ENCODE results near the gene MARCHF4. TPM values are rescaled to one million over a fixed set of nuclear protein-coding genes. Genes with fewer than 3 reads are reported as not detected.

Gene MARCHF4
- total RNA-seq, 2 donors from 2014 or later, result not detected

GRCh38 chr2:216406826-216407225 is 34.5 kb upstream of the MARCHF4 start:
- Mint-ChIP-seq H3K27ac (no peak overlapping the region), H3K36me3 (ENCODE audit: low read depth) (peaks cover 2% of the 10 kb centered on the region), H3K4me3 (no peak overlapping the region), H3K4me1 (no peaks in the 10 kb centered on the region), H3K27me3 (peaks cover 31% of the 10 kb centered on the region)
- no peak for ATAC-seq
- DNase-seq, result no peak
- no peaks in the 10 kb centered on the region for H3K9me3 ChIP-seq (ENCODE audit: control insufficient read depth, low read length, poor library complexity, severe bottlenecking)

- Mint-ChIP-seq H3K27me3 (peaks cover 31% of the 10 kb centered on the region), H3K4me3 (no peak overlapping the region), H3K36me3 (ENCODE audit: low read depth) (peaks cover 2% of the 10 kb centered on the region), H3K27ac (no peak overlapping the region), H3K4me1 (no peaks in the 10 kb centered on the region)
- no peaks in the 10 kb centered on the region for H3K9me3 ChIP-seq (ENCODE audit: control insufficient read depth, low read length, poor library complexity, severe bottlenecking)
- DNase-seq, result no peak
- no peak for ATAC-seq
Observed at GRCh38 chr2:216405588-216405987, 33.3 kb upstream of the MARCHF4 start.

GRCh38 chr2:216404010-216404618 is 31.8 kb upstream of the MARCHF4 start:
- H3K4me3 Mint-ChIP-seq, result no peak overlapping the region
- peaks cover 31% of the 10 kb centered on the region for H3K27me3 Mint-ChIP-seq
- H3K36me3 Mint-ChIP-seq (ENCODE audit: low read depth), result peaks cover 2% of the 10 kb centered on the region
- ATAC-seq, result peak; percentile 73
- DNase-seq, result peak in 2 of 3 donors; percentile 18 to 27
- H3K9me3 ChIP-seq (ENCODE audit: control insufficient read depth, low read length, poor library complexity, severe bottlenecking), result no peaks in the 10 kb centered on the region
- no peaks in the 10 kb centered on the region for H3K4me1 Mint-ChIP-seq
- no peak overlapping the region for H3K27ac Mint-ChIP-seq

GRCh38 chr2:216402751-216403150 is 30.5 kb upstream of the MARCHF4 start:
- ATAC-seq, result no peak
- Mint-ChIP-seq H3K27me3 (peaks cover 23% of the 10 kb centered on the region), H3K4me1 (no peaks in the 10 kb centered on the region), H3K36me3 (ENCODE audit: low read depth) (peaks cover 2% of the 10 kb centered on the region), H3K4me3 (no peak overlapping the region), H3K27ac (no peak overlapping the region)
- no peaks in the 10 kb centered on the region for H3K9me3 ChIP-seq (ENCODE audit: control insufficient read depth, low read length, poor library complexity, severe bottlenecking)
- no peak for DNase-seq

- no peak overlapping the region for H3K4me3 Mint-ChIP-seq
- no peak for DNase-seq
Observed at GRCh38 chr2:216399621-216400020, 27.3 kb upstream of the MARCHF4 start.

GRCh38 chr2:216394881-216395280 is 22.6 kb upstream of the MARCHF4 start:
- Mint-ChIP-seq H3K4me3 (no peak overlapping the region), H3K27ac (no peak overlapping the region)

More at GRCh38 chr2:216399621-216400020, 27.3 kb upstream of the MARCHF4 start:
- Mint-ChIP-seq H3K27ac (no peak overlapping the region), H3K36me3 (ENCODE audit: low read depth) (peaks cover 3% of the 10 kb centered on the region), H3K4me1 (peaks cover 2% of the 10 kb centered on the region), H3K27me3 (no peaks in the 10 kb centered on the region)
- ATAC-seq, result no peak
- H3K9me3 ChIP-seq (ENCODE audit: control insufficient read depth, low read length, poor library complexity, severe bottlenecking), result no peaks in the 10 kb centered on the region

GRCh38 chr2:216392945-216393840 is 20.9 kb upstream of the MARCHF4 start:
- no peaks in the 10 kb centered on the region for H3K9me3 ChIP-seq (ENCODE audit: control insufficient read depth, low read length, poor library complexity, severe bottlenecking)
- peaks cover 8% of the 10 kb centered on the region for H3K4me1 Mint-ChIP-seq
- peaks cover 11% of the 10 kb centered on the region for H3K27me3 Mint-ChIP-seq
- DNase-seq (no peak), ATAC-seq (no peak)
- no peak overlapping the region for H3K4me3 Mint-ChIP-seq
- peaks cover 6% of the 10 kb centered on the region for H3K36me3 Mint-ChIP-seq (ENCODE audit: low read depth)
- no peak overlapping the region for H3K27ac Mint-ChIP-seq

More at GRCh38 chr2:216394881-216395280, 22.6 kb upstream of the MARCHF4 start:
- Mint-ChIP-seq H3K27me3 (peaks cover 11% of the 10 kb centered on the region), H3K4me1 (peaks cover 2% of the 10 kb centered on the region), H3K36me3 (ENCODE audit: low read depth) (peaks cover 6% of the 10 kb centered on the region)
- no peaks in the 10 kb centered on the region for H3K9me3 ChIP-seq (ENCODE audit: control insufficient read depth, low read length, poor library complexity, severe bottlenecking)
- ATAC-seq, result no peak
- DNase-seq, result no peak

- Mint-ChIP-seq H3K27me3 (peaks cover 11% of the 10 kb centered on the region), H3K36me3 (ENCODE audit: low read depth) (peaks cover 6% of the 10 kb centered on the region), H3K4me1 (peaks cover 11% of the 10 kb centered on the region), H3K27ac (no peak overlapping the region), H3K4me3 (no peak overlapping the region)
- H3K9me3 ChIP-seq (ENCODE audit: control insufficient read depth, low read length, poor library complexity, severe bottlenecking), result no peaks in the 10 kb centered on the region
- ATAC-seq (no peak), DNase-seq (no peak)
Observed at GRCh38 chr2:216392018-216392562, 19.8 kb upstream of the MARCHF4 start.

- ATAC-seq, result no peak
- Mint-ChIP-seq H3K27me3 (peaks cover 11% of the 10 kb centered on the region), H3K4me1 (peaks cover 11% of the 10 kb centered on the region), H3K27ac (no peak overlapping the region), H3K36me3 (ENCODE audit: low read depth) (peaks cover 6% of the 10 kb centered on the region), H3K4me3 (no peak overlapping the region)
- no peaks in the 10 kb centered on the region for H3K9me3 ChIP-seq (ENCODE audit: control insufficient read depth, low read length, poor library complexity, severe bottlenecking)
- DNase-seq, result no peak
Observed at GRCh38 chr2:216391401-216391800, 19.1 kb upstream of the MARCHF4 start.

- no peak overlapping the region for H3K27ac Mint-ChIP-seq
- no peak overlapping the region for H3K4me3 Mint-ChIP-seq
- DNase-seq (no peak), ATAC-seq (no peak)
- H3K9me3 ChIP-seq (ENCODE audit: control insufficient read depth, low read length, poor library complexity, severe bottlenecking), result no peaks in the 10 kb centered on the region
- H3K36me3 Mint-ChIP-seq (ENCODE audit: low read depth), result peaks cover 6% of the 10 kb centered on the region
- H3K4me1 Mint-ChIP-seq, result peaks cover 9% of the 10 kb centered on the region
- H3K27me3 Mint-ChIP-seq, result peaks cover 11% of the 10 kb centered on the region
Observed at GRCh38 chr2:216389570-216389969, 17.3 kb upstream of the MARCHF4 start.

GRCh38 chr2:216388046-216388884 is 16.0 kb upstream of the MARCHF4 start:
- H3K36me3 Mint-ChIP-seq (ENCODE audit: low read depth), result peaks cover 3% of the 10 kb centered on the region
- peaks cover 4% of the 10 kb centered on the region for H3K27me3 Mint-ChIP-seq
- H3K4me3 Mint-ChIP-seq, result no peak overlapping the region
- peaks cover 9% of the 10 kb centered on the region for H3K4me1 Mint-ChIP-seq
- no peak overlapping the region for H3K27ac Mint-ChIP-seq
- peak; percentile 98 for ATAC-seq
- no peak for DNase-seq
- H3K9me3 ChIP-seq (ENCODE audit: control insufficient read depth, low read length, poor library complexity, severe bottlenecking), result no peaks in the 10 kb centered on the region

- Mint-ChIP-seq H3K27ac (no peak overlapping the region), H3K4me1 (peaks cover 9% of the 10 kb centered on the region), H3K4me3 (no peak overlapping the region), H3K27me3 (no peaks in the 10 kb centered on the region), H3K36me3 (ENCODE audit: low read depth) (peaks cover 3% of the 10 kb centered on the region)
- peaks cover under 1% of the 10 kb centered on the region for H3K9me3 ChIP-seq (ENCODE audit: control insufficient read depth, low read length, poor library complexity, severe bottlenecking)
- no peak for ATAC-seq
- DNase-seq, result no peak
Observed at GRCh38 chr2:216387262-216387661, 15.0 kb upstream of the MARCHF4 start.

GRCh38 chr2:216385478-216385877 is 13.2 kb upstream of the MARCHF4 start:
- no peak for ATAC-seq
- DNase-seq, result no peak
- no peak overlapping the region for H3K27ac Mint-ChIP-seq
- H3K36me3 Mint-ChIP-seq (ENCODE audit: low read depth), result peaks cover 3% of the 10 kb centered on the region
- peaks cover 9% of the 10 kb centered on the region for H3K4me1 Mint-ChIP-seq
- H3K4me3 Mint-ChIP-seq, result no peak overlapping the region
- no peaks in the 10 kb centered on the region for H3K27me3 Mint-ChIP-seq
- peaks cover 3% of the 10 kb centered on the region for H3K9me3 ChIP-seq (ENCODE audit: control insufficient read depth, low read length, poor library complexity, severe bottlenecking)
